ENCODE results near the gene SMAP2. TPM values are rescaled to one million over a fixed set of nuclear protein-coding genes. Genes with fewer than 3 reads are reported as not detected.
"Not testable (repeated sequence)": the region's sequence is repeated elsewhere in the genome, so short reads cannot be mapped to it uniquely, and the experiment has no call there.

The SMAP2 gene
- total RNA-seq, 2 donors from 2014 or later: 21.4 to 24.6 TPM

DNA sequence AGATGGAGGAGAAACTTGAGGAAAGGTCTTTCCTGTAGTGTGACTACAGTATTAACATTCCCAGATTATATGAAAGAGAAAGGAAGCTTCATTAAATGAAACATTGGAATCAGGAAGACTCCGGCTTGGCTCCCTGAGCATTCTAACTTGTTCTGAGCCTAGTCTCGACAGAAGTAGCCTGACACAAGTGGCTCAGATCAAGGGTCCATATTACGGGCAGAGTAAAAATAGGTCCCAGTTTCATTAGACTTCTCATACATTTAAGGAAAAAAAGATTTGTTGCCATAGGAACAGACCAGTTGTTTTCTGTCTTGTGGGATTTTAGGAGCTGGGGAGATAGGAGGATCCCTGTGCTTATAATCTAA is 12.8 kb downstream of the SMAP2 start:
- Histone ChIP-seq H3K27me3 (no peaks in the 10 kb centered on the region), H3K27ac (peak overlapping the region in 3 of 4 donors; percentile 77 to 86 (median 84)), H3K4me1 (peaks cover 95% of the 10 kb centered on the region), H3K4me3 (no peak overlapping the region), H3K9me3 (no peaks in the 10 kb centered on the region), H3K36me3 (replicated peaks in 1 of 2; ENCODE audit: insufficient read depth in 1 of 2, low read depth in 2 of 2) (no peaks in the 10 kb centered on the region)
- no peak for TF ChIP-seq POLR2A (IDR thresholded peaks at IDR 0.05)
- TF ChIP-seq, protein P1, sequence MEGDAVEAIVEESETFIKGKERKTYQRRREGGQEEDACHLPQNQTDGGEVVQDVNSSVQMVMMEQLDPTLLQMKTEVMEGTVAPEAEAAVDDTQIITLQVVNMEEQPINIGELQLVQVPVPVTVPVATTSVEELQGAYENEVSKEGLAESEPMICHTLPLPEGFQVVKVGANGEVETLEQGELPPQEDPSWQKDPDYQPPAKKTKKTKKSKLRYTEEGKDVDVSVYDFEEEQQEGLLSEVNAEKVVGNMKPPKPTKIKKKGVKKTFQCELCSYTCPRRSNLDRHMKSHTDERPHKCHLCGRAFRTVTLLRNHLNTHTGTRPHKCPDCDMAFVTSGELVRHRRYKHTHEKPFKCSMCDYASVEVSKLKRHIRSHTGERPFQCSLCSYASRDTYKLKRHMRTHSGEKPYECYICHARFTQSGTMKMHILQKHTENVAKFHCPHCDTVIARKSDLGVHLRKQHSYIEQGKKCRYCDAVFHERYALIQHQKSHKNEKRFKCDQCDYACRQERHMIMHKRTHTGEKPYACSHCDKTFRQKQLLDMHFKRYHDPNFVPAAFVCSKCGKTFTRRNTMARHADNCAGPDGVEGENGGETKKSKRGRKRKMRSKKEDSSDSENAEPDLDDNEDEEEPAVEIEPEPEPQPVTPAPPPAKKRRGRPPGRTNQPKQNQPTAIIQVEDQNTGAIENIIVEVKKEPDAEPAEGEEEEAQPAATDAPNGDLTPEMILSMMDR (IDR thresholded peaks at IDR 0.05): no peak
- intact Hi-C loops (cut with DNase I): no loop called here
- no peak for ATAC-seq
- WGBS, 2 donors: 58 to 85% methylated on average over 3 of the region's 3 CpGs
- no peak for DNase-seq

DNA sequence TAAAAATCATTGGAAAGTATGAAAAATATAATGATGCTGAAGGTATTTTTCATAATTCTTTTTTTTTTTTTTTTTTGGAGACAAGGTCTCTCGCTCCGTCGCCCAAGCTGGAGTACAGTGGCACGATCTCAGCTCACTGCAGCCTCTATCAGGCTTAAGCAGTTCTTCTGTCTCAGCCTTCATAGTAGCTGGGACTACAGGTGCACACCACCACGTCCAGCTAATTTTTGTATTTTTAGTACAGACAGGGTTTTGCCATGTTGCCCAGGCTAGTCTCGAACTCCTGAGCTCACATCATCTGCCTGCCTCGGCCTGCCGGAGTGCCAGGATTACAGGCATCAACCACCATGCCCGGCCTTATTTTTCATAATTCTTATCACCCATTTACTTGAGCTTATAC is 13.3 kb downstream of the SMAP2 start:
- intact Hi-C loops (cut with DNase I): no loop called here
- H3K27me3 ChIP-seq: no peaks in the 10 kb centered on the region
- no peak for ATAC-seq
- no peak overlapping the region for H3K4me3 ChIP-seq
- no peaks in the 10 kb centered on the region for H3K9me3 ChIP-seq
- H3K4me1 ChIP-seq: peaks cover 97% of the 10 kb centered on the region
- 84% methylated on average over 9 of the region's 9 CpGs for WGBS, 2 donors
- H3K27ac ChIP-seq: peak overlapping the region in 3 of 4 donors; percentile 77 to 86 (median 84)
- TF ChIP-seq, protein P1 (IDR thresholded peaks at IDR 0.05): no peak
- no peak for TF ChIP-seq POLR2A (IDR thresholded peaks at IDR 0.05)
- H3K36me3 ChIP-seq (replicated peaks in 1 of 2; ENCODE audit: insufficient read depth in 1 of 2, low read depth in 2 of 2): no peaks in the 10 kb centered on the region
- no peak for DNase-seq

DNA sequence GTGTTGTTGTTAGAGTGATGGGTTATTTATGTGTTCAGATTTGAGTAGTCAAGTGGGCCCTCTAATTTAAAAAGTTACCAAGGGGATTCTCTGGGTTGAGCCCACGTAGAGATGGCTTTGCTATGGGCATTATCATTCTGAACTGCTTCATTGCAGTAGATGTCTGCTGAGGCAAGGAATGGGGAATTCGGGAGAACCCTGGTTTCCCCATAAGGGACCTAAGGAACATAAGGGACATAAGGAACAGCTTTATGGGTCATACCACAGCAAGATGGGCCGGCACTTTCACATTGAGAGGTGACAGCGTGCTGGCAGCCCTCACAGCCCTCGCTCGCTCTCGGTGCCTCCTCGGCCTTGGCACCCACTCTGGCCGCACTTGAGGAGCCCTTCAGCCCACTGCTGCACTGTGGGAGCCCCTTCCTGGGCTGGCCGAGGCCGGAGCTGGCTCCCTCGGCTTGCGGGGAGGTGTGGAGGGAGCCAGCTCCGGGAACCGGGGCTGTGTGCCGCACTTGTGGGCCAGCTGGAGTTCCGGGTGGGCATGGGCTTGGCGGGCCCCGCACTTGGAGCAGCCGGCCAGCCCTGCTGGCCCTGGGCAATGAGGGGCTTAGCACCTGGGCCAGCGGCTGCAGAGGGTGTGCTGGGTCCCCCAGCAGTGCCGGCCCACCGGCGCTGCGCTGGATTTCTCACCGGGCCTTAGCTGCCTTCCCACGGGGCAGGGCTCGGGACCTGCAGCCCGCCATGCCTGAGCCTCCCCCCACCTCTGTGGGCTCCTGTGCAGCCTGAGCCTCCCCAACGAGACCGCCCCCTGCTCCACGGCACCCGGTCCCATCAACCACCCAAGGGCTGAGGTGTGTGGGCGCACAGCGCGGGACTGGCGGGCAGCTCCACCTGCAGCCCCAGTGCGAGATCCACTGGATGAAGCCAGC is 14.1 kb downstream of the SMAP2 start:
- ATAC-seq; H3K27me3 ChIP-seq; H3K4me3 ChIP-seq; H3K9me3 ChIP-seq; DNase-seq; intact Hi-C loops (cut with DNase I); H3K36me3 ChIP-seq (replicated peaks in 1 of 2; ENCODE audit: insufficient read depth in 1 of 2, low read depth in 2 of 2): not testable (repeated sequence)
- Histone ChIP-seq H3K4me1 (peaks cover 97% of the 10 kb centered on the region), H3K27ac (peak overlapping the region; percentile 23 to 86 (median 80))
- WGBS, 2 donors: 91 to 95% methylated on average over 2 to 25 of the region's 38 CpGs

DNA sequence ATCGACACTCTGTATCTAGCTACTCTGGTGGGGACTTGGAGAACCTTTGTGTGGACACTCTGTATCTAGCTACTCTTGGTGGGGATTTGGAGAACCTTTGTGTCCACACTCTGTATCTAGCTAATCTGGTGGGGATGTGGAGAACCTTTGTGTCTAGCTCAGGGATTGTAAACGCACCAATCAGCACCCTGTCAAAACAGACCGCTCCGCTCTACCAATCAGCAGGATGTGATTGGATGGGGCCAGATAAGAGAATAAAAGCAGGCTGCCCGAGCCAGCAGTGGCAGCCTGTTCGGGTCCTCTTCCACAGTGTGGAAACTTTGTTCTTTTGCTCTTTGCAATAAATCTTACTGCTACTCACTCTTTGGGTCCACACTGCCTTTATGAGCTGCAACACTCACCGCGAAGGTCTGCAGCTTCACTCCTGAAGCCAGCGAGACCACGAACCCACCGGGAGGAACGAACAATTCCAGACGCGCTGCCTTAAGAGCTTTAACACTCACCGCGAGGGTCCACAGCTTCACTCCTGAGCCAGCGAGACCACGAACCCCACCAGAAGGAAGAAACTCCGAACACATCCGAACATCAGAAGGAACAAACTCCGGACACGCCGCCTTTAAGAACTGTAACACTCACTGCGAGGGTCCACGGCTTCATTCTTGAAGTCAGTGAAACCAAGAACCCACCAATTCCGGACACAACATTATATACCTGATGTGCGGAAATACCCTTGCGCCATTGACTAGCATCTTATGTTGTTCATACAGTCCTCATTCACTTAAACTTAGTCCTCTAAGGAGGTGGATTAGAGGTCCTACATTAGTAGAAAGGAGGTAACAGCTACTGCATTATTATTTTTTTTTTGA is 15.2 kb downstream of the SMAP2 start:
- peaks cover 86% of the 10 kb centered on the region for H3K4me1 ChIP-seq
- peak overlapping the region in 2 of 4 donors; percentile 84 to 86 for H3K27ac ChIP-seq

DNA sequence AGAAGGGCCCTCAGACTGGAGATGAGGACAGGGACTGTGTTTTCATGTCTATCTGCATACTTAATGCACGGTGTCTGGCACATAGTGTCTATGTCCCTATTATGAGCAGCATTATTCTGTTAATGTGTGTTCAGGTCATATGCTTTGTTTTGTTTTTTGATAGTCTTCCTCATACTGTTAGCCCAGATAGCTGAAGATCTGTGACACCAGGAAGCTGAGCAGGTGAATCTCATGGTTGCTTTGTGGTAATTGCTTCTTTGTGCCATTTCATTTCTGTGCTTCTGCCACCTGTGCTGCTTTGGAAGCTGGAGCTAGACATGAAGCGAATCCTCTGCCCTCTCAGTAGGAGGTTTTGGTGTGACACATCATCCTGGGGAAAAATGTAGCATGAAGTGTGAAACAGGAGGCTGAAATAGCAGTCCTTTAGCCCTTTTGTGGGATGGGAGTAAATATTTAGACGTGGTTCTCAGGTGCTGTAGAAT is 15.8 kb downstream of the SMAP2 start:
- Histone ChIP-seq H3K9me3 (no peaks in the 10 kb centered on the region), H3K4me1 (peaks cover 79% of the 10 kb centered on the region), H3K27ac (peak overlapping the region in 1 of 4 donors; percentile 86), H3K4me3 (no peak overlapping the region), H3K27me3 (no peaks in the 10 kb centered on the region), H3K36me3 (replicated peaks in 1 of 2; ENCODE audit: insufficient read depth in 1 of 2, low read depth in 2 of 2) (no peaks in the 10 kb centered on the region)
- DNase-seq (no peak), ATAC-seq (no peak)
- intact Hi-C loops (cut with DNase I): no loop called here
- TF ChIP-seq, protein P1 (IDR thresholded peaks at IDR 0.05): no peak
- TF ChIP-seq POLR2A (IDR thresholded peaks at IDR 0.05): no peak
- 86 to 90% methylated on average over 3 of the region's 3 CpGs for WGBS, 2 donors

More for the DNA sequence above, 15.2 kb downstream of the SMAP2 start:
- ATAC-seq; H3K4me3 ChIP-seq; DNase-seq; H3K27me3 ChIP-seq; H3K9me3 ChIP-seq; intact Hi-C loops (cut with DNase I); H3K36me3 ChIP-seq (replicated peaks in 1 of 2; ENCODE audit: insufficient read depth in 1 of 2, low read depth in 2 of 2): not testable (repeated sequence)
- TF ChIP-seq POLR2A (IDR thresholded peaks at IDR 0.05): peak in 1 of 3 donors; percentile 13
- WGBS, 2 donors: 90 to 96% methylated on average over 27 to 28 of the region's 28 CpGs

Data from body of pancreas (tissue), 4 donors.